Sigmoid colon (tissue), 7 donors: Measurements from ENCODE around the gene CACNA1C. TPM values are rescaled to one million over a fixed set of nuclear protein-coding genes. Genes with fewer than 3 reads are reported as not detected.

Source experiments
- DNase-seq: peaks from one replicate; pipeline ENCODE4 v3.0.0-alpha.2; 2019
- H3K27ac ChIP-seq, 4 donors: fragments of 200-600 bp; sonication (generic); one replicate each; pipeline ENCODE4 v1.5.1; 2016 to 2019; ENCODE audit warnings: mild to moderate bottlenecking in 1 of 4
- H3K27me3 ChIP-seq, 3 donors: fragments of 200-600 bp; sonication (generic); one replicate each; pipeline ENCODE4 v1.5.1; 2019; ENCODE audit warnings: mild to moderate bottlenecking in 1 of 3
- H3K36me3 ChIP-seq, 4 donors: fragments of 200-600 bp; sonication (generic); one replicate each; pipeline ENCODE4 v1.5.1; 2016 to 2019
- H3K4me1 ChIP-seq, 4 donors: fragments of 200-600 bp; sonication (generic); one replicate each; pipeline ENCODE4 v1.5.1; 2017 to 2019
- H3K4me3 ChIP-seq, 4 donors: fragments of 200-600 bp; sonication (generic); one replicate each; pipeline ENCODE4 v1.5.1; 2017 to 2019; ENCODE audit warnings: mild to moderate bottlenecking in 2 of 4, moderate library complexity in 1 of 4
- H3K9me3 ChIP-seq, 4 donors: fragments of 200-600 bp in 3 of 4; sonication (generic) in 3 of 4; one replicate each; pipeline versions ENCODE4 v1.5.1 to v1.6.1; 2013 to 2019
- CTCF ChIP-seq, 4 experiments: fragments of 450-650 bp in 3 of 4; fragments of 200-600 bp in 1 of 4; IDR thresholded peaks; one replicate each; pipeline ENCODE4 v1.5.1; 2016 to 2019; ENCODE audit warnings: antibody characterized with exemption in 4 of 4, mild to moderate bottlenecking in 3 of 4, moderate library complexity in 2 of 4
- EP300 ChIP-seq, 4 donors: sonication (generic); formaldehyde crosslinking; IDR thresholded peaks; one replicate each; pipeline ENCODE4 v1.6.1; 2017; ENCODE audit warnings: antibody characterized with exemption in 4 of 4
- POLR2A ChIP-seq, 2 donors: fragments of 450-650 bp; IDR thresholded peaks; one replicate each; pipeline ENCODE4 v1.6.1; 2016; ENCODE audit warnings: antibody characterized with exemption in 2 of 2, mild to moderate bottlenecking in 2 of 2, moderate library complexity in 2 of 2
- POLR2AphosphoS5 ChIP-seq, 4 donors: sonication (generic); formaldehyde crosslinking; IDR thresholded peaks; one replicate each; pipeline ENCODE4 v1.6.1; 2017; ENCODE audit warnings: antibody characterized with exemption in 4 of 4
- WGBS, 2 donors: extraction: QIAGEN DNeasy Blood & Tissue Kit; methylation state at CpG; one replicate each; pipeline ENCODE4 v1.1.7; 2013; 5-methylcytosine and 5-hydroxymethylcytosine counted together
- intact Hi-C: fragments of 100-400 bp; cut with DNase I; formaldehyde crosslinking; loops from one replicate; pipeline ENCODE4 v1.15.1; 2023
- polyA plus RNA-seq, 3 donors: library from polyadenylated mRNA; stranded (reverse); fragments of 200-250 nt; gene quantifications; one replicate each; pipeline ENCODE4 v1.2.3, GENCODE V29; 2013
- total RNA-seq, 4 donors: library from RNA; depleted of rRNA; stranded (reverse); fragments of >200 nt; gene quantifications; one replicate each; pipeline ENCODE4 v1.1.0, GENCODE V29; 2016
- donor health status: healthy with polysubstance abuse.
- donor health status: Bipolar disorder and iron deficiency.
- donor health status: healthy.

The CACNA1C gene
- total and polyA plus RNA-seq, 7 donors, result 0.46 to 213 (median 62.0) TPM

- no peaks in the 10 kb centered on the region for H3K27me3 ChIP-seq
- TF ChIP-seq EP300 (IDR thresholded peaks at IDR 0.05) (no peak), CTCF (IDR thresholded peaks at IDR 0.05) (no peak), POLR2AphosphoS5 (IDR thresholded peaks at IDR 0.05) (no peak), POLR2A (IDR thresholded peaks at IDR 0.05) (no peak)
- H3K4me1 ChIP-seq, result peaks cover 0 to 59% (median 54%) of the 10 kb centered on the region in 4 donors
- no peaks in the 10 kb centered on the region for H3K9me3 ChIP-seq
- intact Hi-C loops, result no loop called here
- H3K4me3 ChIP-seq, result no peak overlapping the region
- H3K27ac ChIP-seq, result peak overlapping the region; percentile 4 to 80 (median 68)
- peak; percentile 56 for DNase-seq
- 95% methylated on average over 10 of the region's 10 CpGs for WGBS, 2 donors
- H3K36me3 ChIP-seq, result no peaks in the 10 kb centered on the region
Observed at GRCh38 chr12:2136901-2137300, 84.1 kb downstream of the CACNA1C start.

DNA sequence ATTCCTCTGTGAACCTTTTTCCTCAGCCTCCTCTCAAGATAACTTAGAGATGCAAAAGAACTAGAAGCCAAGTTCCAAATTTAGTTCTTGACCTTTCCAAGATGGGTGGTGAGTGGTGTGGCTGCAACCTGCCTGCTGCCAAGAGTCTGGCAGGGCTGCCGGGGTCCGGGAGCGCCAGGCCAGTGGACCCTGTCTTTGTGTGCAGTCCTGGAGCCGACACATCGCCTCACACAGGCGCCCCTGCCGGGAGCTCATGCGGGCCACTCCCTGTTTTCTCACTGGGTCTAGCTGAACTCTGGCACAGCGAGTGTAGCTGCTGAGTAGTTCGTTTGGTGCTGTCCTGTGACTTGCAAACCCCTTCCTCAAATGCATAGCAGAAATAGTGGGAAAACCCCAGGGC, 84.9 kb downstream of the CACNA1C start:
- Histone ChIP-seq H3K27ac (peak overlapping the region; percentile 23 to 80 (median 68)), H3K9me3 (no peaks in the 10 kb centered on the region), H3K36me3 (no peaks in the 10 kb centered on the region), H3K27me3 (no peaks in the 10 kb centered on the region), H3K4me1 (peaks cover 0 to 66% (median 60%) of the 10 kb centered on the region in 4 donors), H3K4me3 (no peak overlapping the region)
- TF ChIP-seq CTCF (IDR thresholded peaks at IDR 0.05), result no peak
- no peak for TF ChIP-seq EP300 (IDR thresholded peaks at IDR 0.05)
- TF ChIP-seq POLR2AphosphoS5 (IDR thresholded peaks at IDR 0.05), result no peak
- no peak for TF ChIP-seq POLR2A (IDR thresholded peaks at IDR 0.05)
- DNase-seq, result peak; percentile 66
- intact Hi-C loops, result no loop called here
- 18 to 69% methylated on average over 10 of the region's 10 CpGs for WGBS, 2 donors

- intact Hi-C loops, result no loop called here
- peak; percentile 38 for DNase-seq
- Histone ChIP-seq H3K27ac (peak overlapping the region; percentile 23 to 80 (median 68)), H3K4me1 (peaks cover 0 to 70% (median 62%) of the 10 kb centered on the region in 4 donors), H3K4me3 (no peak overlapping the region), H3K27me3 (no peaks in the 10 kb centered on the region), H3K9me3 (no peaks in the 10 kb centered on the region), H3K36me3 (no peaks in the 10 kb centered on the region)
- TF ChIP-seq POLR2AphosphoS5 (IDR thresholded peaks at IDR 0.05) (no peak), CTCF (IDR thresholded peaks at IDR 0.05) (no peak), POLR2A (IDR thresholded peaks at IDR 0.05) (no peak), EP300 (IDR thresholded peaks at IDR 0.05) (no peak)
- WGBS, 2 donors, result 70 to 91% methylated on average over 10 of the region's 10 CpGs
Observed at GRCh38 chr12:2138294-2138693, 85.5 kb downstream of the CACNA1C start.

DNA sequence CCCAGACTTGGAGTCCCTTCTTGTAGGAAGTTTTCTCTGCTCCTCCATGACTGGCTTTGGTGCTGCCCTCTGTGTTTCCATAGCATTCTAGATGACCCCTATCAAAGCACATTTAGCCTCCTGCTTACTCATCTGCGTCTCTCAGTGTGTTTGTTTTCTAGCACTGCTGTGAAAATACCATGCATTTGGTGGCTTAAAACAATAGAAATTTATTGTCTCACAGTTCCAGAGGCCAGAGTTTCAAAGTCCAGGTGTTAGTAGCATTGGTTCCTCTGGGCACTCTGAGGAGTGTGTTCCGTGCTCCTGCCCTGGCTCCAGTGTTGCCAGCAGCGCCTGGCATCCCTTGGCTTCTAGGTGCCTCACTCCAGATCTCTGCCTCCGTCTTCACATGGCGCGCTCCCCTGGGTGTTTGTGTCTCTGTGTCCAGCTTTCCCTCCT, 86.1 kb downstream of the CACNA1C start:
- no peaks in the 10 kb centered on the region for H3K27me3 ChIP-seq
- intact Hi-C loops, result no loop called here
- H3K9me3 ChIP-seq, result no peaks in the 10 kb centered on the region
- peaks cover 0 to 76% (median 64%) of the 10 kb centered on the region in 4 donors for H3K4me1 ChIP-seq
- WGBS, 2 donors, result 55 to 86% methylated on average over 6 of the region's 6 CpGs
- TF ChIP-seq EP300 (IDR thresholded peaks at IDR 0.05) (no peak), CTCF (IDR thresholded peaks at IDR 0.05) (no peak), POLR2AphosphoS5 (IDR thresholded peaks at IDR 0.05) (no peak), POLR2A (IDR thresholded peaks at IDR 0.05) (no peak)
- H3K36me3 ChIP-seq, result no peaks in the 10 kb centered on the region
- no peak overlapping the region for H3K4me3 ChIP-seq
- peak overlapping the region; percentile 23 to 80 (median 68) for H3K27ac ChIP-seq
- DNase-seq, result peak; percentile 40

DNA sequence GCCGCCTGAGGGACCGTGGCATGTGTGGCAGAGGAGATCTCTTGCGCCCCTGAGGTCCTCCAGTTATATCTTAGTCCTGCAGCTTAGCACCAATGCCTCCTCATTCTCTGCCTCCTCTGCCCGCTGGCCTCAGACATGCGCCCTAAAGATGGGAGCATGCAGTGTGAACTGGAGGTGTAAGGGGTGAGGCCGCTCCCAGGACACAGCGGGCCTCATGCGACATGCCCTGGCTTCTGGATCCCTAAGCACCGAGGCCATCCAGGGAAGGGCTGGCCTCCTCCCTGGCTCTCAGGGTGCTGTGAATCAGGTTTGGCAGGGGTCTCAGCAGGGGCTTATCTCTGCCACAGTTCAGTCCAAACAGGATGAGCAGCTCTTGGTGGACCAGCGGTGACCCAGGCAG, 86.9 kb downstream of the CACNA1C start:
- H3K9me3 ChIP-seq, result no peaks in the 10 kb centered on the region
- H3K36me3 ChIP-seq, result no peaks in the 10 kb centered on the region
- H3K27me3 ChIP-seq, result no peaks in the 10 kb centered on the region
- H3K27ac ChIP-seq, result peak overlapping the region in 3 of 4 donors; percentile 61 to 80 (median 74)
- H3K4me3 ChIP-seq, result no peak overlapping the region
- TF ChIP-seq CTCF (IDR thresholded peaks at IDR 0.05), result no peak
- TF ChIP-seq POLR2A (IDR thresholded peaks at IDR 0.05), result no peak
- TF ChIP-seq EP300 (IDR thresholded peaks at IDR 0.05), result no peak
- TF ChIP-seq POLR2AphosphoS5 (IDR thresholded peaks at IDR 0.05), result no peak
- 91 to 97% methylated on average over 10 of the region's 10 CpGs for WGBS, 2 donors
- H3K4me1 ChIP-seq, result peaks cover 0 to 83% (median 69%) of the 10 kb centered on the region in 4 donors
- DNase-seq, result peak; percentile 59
- intact Hi-C loops, result no loop called here
